HG03469 (cell line): ENCODE results near the gene ATP8A2.

Source experiments
- ATAC-seq: cut with Tn5 transposase; IDR thresholded peaks from one replicate; pipeline ENCODE4 v1.9.1; 2021; ENCODE audit warnings: mild to moderate bottlenecking, moderate library complexity, moderate number of reproducible peaks; ENCODE audit not compliant: unreplicated experiment

The ATP8A2 gene

DNA sequence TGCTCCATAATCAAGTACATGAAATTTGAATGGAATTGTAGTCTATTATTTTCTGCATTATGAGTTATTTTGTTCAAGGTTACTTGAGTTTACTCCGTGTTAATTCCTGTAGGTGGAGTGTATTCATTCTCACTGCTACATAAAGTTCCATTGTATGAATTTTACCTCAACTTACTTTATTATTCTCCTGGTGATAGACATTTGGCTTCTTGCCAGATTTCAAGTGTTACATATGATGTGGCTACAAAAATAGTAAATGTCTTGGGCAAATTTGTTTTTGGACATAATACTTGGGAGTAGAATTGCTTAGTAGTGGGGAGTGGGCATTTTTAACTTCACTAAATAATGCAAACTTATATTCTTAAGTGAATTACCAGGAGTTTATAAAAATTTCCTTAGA, 351.1 kb downstream of the ATP8A2 start:
- no peak for ATAC-seq

- ATAC-seq = no peak
These were observed 353.3 kb downstream of the ATP8A2 start for GRCh38 chr13:25725104-25725503.

- no peak for ATAC-seq
These were observed 355.5 kb downstream of the ATP8A2 start for GRCh38 chr13:25727250-25727649.

DNA sequence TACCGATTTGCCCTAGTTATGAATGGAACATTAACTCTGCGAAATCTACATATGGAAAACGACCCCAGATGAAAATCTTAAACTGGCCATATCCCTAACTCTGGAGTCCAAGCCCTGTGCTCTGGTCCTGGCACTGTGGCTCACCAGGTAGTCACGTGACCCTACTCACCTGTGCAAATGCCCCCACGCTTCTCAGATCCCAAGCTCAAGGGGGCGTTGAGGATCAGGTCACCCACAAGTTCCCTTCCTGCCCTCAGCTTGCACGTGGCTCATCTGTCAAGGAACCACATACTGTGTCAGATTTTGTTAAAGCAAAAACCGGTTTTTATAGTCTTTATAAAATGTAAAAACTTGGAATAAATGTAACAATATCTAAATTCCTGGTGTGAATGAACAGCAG, 356.0 kb downstream of the ATP8A2 start:
- ATAC-seq = no peak

DNA sequence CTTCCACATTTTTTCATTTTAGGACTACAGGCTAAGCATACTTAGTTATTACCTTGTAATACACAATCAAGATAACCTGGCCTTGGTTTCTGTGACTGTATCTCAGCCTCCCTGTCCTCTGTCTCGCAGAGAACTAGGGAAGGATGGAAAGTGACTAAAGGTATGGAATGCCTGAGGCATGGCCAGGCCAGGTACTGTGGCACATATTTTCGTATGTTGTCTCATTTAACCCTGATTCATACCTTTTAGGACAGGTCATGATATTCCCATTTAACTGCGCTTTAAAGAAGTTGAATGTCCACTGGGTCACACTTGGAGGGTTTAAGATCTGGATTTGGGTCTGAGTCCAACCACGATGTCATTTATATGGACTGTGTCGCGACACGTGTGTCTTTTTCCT, 357.4 kb downstream of the ATP8A2 start:
- no peak for ATAC-seq

GRCh38 chr13:25731037-25731436, 359.3 kb downstream of the ATP8A2 start:
- ATAC-seq = no peak

DNA sequence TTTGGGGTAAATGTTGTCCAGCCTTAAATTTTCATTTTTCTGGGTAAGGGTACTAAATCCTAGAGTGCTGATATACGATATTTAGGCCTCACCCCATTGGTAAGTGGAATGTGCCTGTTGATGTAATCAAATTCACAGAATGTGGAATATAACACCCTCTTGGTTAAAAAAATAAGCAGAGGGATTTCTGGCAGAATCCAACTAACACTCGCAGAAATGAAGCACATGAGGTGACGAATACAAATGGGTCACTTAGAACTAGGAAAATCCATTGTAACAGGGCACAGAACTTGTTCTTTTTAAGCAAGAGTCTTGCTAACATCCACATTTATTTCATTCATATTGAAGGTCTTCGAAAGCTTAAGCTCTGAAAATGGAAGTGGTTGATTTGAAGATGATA, 359.8 kb downstream of the ATP8A2 start:
- no peak for ATAC-seq

DNA sequence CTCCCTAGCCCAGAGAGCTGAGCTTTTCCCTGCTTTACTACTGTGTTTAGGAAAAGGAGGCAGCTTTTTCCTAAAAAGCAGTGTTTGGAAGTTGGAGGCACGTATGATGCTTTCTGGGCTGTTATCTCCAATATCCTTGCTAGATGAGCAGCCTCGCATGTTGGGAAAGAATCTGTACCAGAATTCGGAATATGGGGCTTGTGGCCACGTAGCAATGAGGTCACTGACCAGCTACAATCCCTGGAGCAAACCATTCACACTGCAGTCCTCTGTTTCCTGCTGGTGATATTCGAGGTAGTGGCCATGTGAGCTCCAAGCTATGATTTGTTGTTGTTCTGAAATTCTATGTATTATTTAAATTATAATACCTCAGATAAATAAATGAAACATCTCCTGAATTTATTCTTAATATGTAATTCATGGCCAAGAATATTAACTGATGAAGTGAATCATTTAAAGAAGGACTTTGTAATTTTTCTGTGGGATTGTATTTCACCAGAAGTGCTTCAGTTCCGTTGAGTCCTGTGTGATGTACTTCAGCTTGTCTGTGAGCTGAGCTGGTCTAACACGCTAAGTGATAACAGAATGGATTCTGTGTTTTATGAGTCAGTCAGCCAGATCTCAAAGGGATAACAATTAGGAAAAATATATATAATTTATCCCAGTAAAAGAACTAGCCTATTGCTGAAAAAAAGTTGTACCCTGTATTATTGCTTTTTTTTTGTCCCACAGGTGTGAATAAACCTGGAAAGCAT, 360.5 kb downstream of the ATP8A2 start:
- ATAC-seq = no peak

DNA sequence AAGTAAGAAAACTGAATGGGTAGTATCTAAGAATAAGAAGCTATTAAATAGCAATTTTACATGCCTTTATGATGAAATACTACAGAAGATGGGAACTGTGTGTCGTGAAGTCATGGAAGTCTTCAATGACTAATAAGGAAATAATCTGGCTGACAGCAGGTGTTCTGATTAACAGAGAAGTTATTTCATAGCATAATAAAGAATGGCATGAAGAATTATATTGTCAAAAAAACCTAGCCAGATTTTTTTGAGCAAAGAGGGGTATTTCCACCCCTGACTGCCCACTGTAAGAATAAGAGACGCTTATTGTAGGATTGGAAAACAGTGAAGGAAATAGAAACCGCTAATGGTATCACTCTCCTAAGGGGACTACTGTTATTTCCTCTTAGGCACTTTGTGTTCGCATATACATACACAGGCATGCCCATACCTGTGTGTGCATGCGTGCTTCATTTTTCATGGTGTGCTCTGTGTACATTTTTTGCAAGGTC, 361.3 kb downstream of the ATP8A2 start:
- ATAC-seq = no peak

GRCh38 chr13:25733696-25734435, 362.1 kb downstream of the ATP8A2 start:
- no peak for ATAC-seq

- no peak for ATAC-seq
These were observed 366.8 kb downstream of the ATP8A2 start for GRCh38 chr13:25738342-25739196.

GRCh38 chr13:25739376-25739775, 367.6 kb downstream of the ATP8A2 start:
- no peak for ATAC-seq

- ATAC-seq = no peak
These were observed 370.0 kb downstream of the ATP8A2 start for GRCh38 chr13:25741796-25742195.

DNA sequence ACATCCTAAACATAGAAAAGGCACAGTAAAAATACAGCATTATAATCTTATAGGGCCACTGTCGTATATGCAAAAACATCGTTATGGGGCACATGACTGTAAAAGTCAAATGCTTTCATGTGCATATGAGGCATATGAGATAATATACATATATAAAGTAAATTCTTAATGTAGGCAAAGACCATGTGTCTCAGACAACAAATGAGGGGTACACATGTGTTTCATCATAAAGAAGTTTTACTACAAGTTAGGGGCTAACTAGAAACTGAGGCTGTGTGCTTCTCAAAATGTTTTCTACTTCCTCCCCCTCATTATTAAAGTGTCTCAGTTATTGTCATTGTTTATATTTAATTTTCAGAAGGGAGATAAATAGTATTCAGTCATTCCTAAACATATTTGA, 370.4 kb downstream of the ATP8A2 start:
- ATAC-seq = no peak

GRCh38 chr13:25743421-25743820, 371.6 kb downstream of the ATP8A2 start:
- no peak for ATAC-seq

GRCh38 chr13:25744178-25744577, 372.4 kb downstream of the ATP8A2 start:
- ATAC-seq = no peak

DNA sequence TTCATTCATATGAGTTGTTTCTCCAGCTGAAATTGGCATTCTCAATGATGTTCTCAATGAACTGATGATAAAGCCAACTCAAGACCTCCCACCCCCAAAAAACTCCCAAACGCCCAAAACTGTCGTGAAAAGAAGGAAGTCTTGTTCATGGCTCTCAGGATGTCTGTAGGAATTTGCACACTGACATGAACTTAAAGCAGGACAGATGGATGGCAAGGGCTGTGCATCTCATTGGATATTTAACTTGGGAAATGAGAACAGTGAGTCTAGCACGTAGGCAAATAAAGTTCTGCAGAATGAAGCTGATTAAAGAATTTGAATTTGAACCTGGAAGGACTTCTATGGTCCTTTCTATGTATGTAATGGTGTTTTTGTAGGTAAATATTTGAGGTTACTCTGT, 374.4 kb downstream of the ATP8A2 start:
- no peak for ATAC-seq

DNA sequence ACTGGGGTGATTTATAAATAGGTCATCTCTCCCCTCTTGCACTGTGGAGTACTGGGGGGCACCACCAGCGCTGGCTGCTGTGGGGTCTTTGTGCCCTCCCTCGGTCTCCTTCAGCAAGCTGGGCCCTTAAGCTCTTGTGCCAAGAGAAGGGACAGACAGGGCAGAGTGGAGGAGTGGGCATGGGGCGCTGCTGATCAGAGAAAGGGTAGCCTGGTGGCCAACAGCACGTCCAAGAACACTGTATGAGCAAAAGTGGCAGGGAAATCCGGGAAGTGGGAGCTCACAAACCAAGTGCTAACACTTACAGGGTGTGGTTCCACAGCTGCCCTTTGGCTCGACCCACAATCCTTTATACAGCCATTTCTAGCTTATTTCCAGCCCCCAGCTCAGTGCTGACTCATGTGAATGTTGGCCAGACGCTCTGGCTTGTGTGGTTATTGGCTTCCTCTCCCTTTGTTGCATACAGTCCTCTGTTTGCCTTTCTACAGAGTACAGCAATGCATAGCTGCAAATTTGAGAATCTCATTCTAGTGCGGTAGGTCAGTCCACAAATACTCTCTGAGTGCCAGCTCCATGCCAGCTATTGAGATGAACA, 381.3 kb downstream of the ATP8A2 start:
- ATAC-seq = no peak

GRCh38 chr13:25753976-25754375, 382.2 kb downstream of the ATP8A2 start:
- ATAC-seq = no peak

DNA sequence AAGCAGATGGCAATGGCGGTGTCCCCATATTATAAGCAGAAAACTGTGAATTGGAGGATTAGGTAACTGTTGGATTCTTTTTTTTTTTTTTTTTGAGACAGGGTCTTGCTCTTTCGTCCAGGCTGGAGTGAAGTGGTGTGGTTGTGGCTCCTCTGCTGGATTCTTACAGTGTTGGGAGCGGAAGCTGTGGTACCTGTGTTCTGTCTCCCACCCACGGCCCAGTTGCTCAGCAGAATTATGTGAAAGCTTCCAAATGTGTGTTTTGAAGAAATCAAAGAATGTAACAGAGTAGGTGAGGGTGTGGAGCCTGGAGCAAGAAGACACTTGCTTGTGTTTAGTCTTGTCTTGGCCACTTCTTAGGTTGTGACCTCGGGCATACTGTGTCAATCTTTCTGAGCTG, 384.5 kb downstream of the ATP8A2 start:
- ATAC-seq = no peak

DNA sequence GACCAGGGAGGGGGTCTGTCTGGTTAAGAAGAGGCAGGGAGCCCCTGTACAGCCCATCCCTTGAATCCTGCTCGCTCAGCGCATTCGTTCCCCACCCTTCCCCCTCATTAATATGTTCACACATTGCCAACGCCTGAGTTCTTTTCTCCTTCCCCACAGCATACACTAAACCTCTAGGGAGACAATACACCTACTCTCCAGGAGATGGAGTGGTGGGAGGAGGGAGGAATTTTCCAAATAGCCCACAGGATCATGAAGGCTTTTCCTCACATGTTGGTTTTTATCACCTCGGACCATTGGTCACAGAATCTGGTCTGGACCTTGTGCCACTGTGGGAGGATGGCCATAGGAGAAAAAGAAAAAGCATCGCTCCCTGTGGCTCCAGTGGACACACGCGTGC, 385.1 kb downstream of the ATP8A2 start:
- ATAC-seq = no peak
